ENCODE measurements around the gene UAP1L1.

The UAP1L1 gene

DNA sequence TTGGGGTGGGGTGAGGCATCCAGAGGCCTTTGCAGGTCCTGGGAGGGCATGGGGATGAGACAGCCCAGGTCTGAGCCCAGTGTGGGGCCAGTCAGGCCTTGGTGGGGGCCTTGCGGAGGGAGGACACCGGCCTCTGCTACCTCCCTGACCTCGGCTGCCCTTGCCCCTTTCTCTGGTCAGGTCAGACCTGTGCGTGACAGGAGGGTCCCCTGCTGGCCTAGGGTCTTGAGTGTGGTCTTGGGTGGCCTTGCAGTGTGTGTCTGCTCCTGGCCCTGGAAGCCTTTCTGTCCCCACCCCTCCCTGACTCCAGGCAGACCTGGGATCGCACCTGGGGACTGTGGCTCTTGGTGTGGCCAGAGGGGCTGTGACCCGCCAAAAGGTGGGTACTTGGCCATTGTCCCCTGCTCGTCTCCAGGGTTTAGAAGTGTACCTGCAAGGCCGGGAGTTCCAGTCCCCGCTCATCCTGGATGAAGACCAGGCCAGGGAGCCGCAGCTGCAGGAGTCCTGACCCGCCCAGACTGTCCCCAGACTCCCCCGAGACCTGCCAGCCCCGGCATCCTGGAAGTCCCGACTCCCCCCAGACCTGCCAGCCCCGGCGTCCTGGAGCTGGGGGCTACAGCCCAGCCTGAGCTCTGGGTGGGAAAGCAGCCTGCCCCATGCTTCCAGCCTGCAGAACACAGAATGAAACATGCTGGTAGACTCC, 5.1 kb downstream of the UAP1L1 start:
- Histone ChIP-seq H3K27ac (ENCODE audit: low read length) (no peak overlapping the region), H2AFZ (ENCODE audit: low read length) (no peak overlapping the region), H4K20me1 (ENCODE audit: insufficient read depth, low read length) (no peaks in the 10 kb centered on the region), H3K36me3 (replicated peaks; ENCODE audit: insufficient read depth, low read length) (peaks cover 3% of the 10 kb centered on the region; the same call in 1 of the 2 replicates), H3K9me3 (replicated peaks; ENCODE audit: insufficient read depth, low read length) (no peaks in the 10 kb centered on the region), H3F3A (ENCODE audit: insufficient read depth, low read length) (peaks cover 6% of the 10 kb centered on the region; the same call in 1 of the 2 replicates), H3K4me3 (ENCODE audit: low read length) (no peak overlapping the region), H3K9me2 (replicated peaks; ENCODE audit: insufficient read depth, low read length) (no peaks in the 10 kb centered on the region), H3K4me1 (ENCODE audit: low read length) (peaks cover 7% of the 10 kb centered on the region), H3K4me2 (ENCODE audit: low read depth, low read length) (no peak overlapping the region), H3K27me3 (replicated peaks; ENCODE audit: insufficient read depth, low read length) (no peaks in the 10 kb centered on the region), H3K9ac (ENCODE audit: low read length) (no peak overlapping the region), H3K79me2 (ENCODE audit: low read length) (peaks cover 24% of the 10 kb centered on the region)
- DNase-seq: no peak
- no peak for TF ChIP-seq EZH2 (optimal IDR thresholded peaks at IDR 0.05; ENCODE audit: low read depth, low read length)
- no peak for TF ChIP-seq EZH2phosphoT487 (IDR thresholded peaks at IDR 0.05; ENCODE audit: low read length)
- TF ChIP-seq, protein P1, sequence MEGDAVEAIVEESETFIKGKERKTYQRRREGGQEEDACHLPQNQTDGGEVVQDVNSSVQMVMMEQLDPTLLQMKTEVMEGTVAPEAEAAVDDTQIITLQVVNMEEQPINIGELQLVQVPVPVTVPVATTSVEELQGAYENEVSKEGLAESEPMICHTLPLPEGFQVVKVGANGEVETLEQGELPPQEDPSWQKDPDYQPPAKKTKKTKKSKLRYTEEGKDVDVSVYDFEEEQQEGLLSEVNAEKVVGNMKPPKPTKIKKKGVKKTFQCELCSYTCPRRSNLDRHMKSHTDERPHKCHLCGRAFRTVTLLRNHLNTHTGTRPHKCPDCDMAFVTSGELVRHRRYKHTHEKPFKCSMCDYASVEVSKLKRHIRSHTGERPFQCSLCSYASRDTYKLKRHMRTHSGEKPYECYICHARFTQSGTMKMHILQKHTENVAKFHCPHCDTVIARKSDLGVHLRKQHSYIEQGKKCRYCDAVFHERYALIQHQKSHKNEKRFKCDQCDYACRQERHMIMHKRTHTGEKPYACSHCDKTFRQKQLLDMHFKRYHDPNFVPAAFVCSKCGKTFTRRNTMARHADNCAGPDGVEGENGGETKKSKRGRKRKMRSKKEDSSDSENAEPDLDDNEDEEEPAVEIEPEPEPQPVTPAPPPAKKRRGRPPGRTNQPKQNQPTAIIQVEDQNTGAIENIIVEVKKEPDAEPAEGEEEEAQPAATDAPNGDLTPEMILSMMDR (IDR thresholded peaks at IDR 0.05; ENCODE audit: low read length): no peak

DNA sequence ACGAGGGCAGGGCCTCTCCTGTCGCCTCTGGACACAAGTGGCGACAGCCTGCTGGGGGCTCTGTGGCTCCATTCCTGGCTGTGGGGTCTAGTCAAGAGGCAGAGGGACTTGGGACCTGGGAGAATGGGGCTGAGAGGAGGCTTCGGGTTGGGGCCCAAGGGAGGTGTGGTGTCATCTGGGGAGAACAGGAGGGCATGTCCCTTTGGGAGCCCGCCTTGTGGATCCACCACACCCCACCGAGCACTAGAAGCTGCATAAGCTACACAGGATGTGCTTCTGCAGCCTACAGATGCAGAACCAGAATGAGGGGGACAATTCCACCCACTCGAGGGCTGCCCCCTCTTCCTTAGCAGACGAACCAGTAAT, 5.6 kb downstream of the UAP1L1 start:
- TF ChIP-seq EZH2phosphoT487 (IDR thresholded peaks at IDR 0.05; ENCODE audit: low read length) (no peak), EZH2 (optimal IDR thresholded peaks at IDR 0.05; ENCODE audit: low read depth, low read length) (no peak)
- TF ChIP-seq, protein P1 (IDR thresholded peaks at IDR 0.05; ENCODE audit: low read length): no peak
- Histone ChIP-seq H3K27me3 (replicated peaks; ENCODE audit: insufficient read depth, low read length) (no peaks in the 10 kb centered on the region), H3K9me3 (replicated peaks; ENCODE audit: insufficient read depth, low read length) (no peaks in the 10 kb centered on the region), H2AFZ (ENCODE audit: low read length) (no peak overlapping the region), H3K27ac (ENCODE audit: low read length) (no peak overlapping the region), H3K9me2 (replicated peaks; ENCODE audit: insufficient read depth, low read length) (no peaks in the 10 kb centered on the region), H3K79me2 (ENCODE audit: low read length) (peaks cover 24% of the 10 kb centered on the region), H3K36me3 (replicated peaks; ENCODE audit: insufficient read depth, low read length) (peaks cover 3% of the 10 kb centered on the region; the same call in 1 of the 2 replicates), H3F3A (ENCODE audit: insufficient read depth, low read length) (peaks cover 6% of the 10 kb centered on the region; the same call in 1 of the 2 replicates), H3K4me1 (ENCODE audit: low read length) (peaks cover 11% of the 10 kb centered on the region), H3K4me3 (ENCODE audit: low read length) (no peak overlapping the region), H3K9ac (ENCODE audit: low read length) (no peak overlapping the region), H3K4me2 (ENCODE audit: low read depth, low read length) (no peak overlapping the region), H4K20me1 (ENCODE audit: insufficient read depth, low read length) (no peaks in the 10 kb centered on the region)
- no peak for DNase-seq

DNA sequence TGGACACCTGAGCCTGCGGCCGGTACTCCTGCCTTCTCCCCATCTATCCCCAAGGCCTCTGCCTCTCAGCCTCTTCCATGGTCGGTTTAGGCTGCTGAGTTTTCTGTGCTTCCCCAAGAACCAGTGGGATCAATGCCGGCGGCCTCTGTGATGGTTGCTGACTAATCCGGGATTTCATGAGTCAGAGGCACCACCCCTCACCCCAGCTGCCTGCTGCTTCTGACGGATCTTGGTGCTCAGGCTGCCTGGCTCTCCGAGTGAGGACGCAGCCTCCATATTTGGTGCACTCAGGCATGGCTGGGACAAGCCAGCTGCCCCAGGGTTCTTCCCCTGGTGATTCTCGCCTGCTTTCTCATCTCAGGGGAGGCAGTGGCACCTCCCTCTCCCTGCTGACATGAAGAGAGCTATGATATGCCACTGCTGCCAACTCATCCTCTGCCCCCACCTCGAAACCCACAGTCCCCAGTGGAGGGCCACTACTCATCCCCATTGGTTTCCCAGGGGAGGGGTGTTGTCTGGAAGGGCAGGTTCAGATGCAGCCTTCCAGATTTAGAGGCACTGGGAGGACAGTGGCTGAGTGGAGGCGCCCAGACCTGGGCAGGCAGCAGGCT, 6.2 kb downstream of the UAP1L1 start:
- no peaks in the 10 kb centered on the region for H4K20me1 ChIP-seq (ENCODE audit: insufficient read depth, low read length)

More for the DNA sequence above, 6.2 kb downstream of the UAP1L1 start:
- Histone ChIP-seq H3K9ac (ENCODE audit: low read length) (no peak overlapping the region), H2AFZ (ENCODE audit: low read length) (no peak overlapping the region), H3F3A (ENCODE audit: insufficient read depth, low read length) (peaks cover 6% of the 10 kb centered on the region; the same call in 1 of the 2 replicates), H3K4me1 (ENCODE audit: low read length) (peaks cover 12% of the 10 kb centered on the region), H3K4me3 (ENCODE audit: low read length) (no peak overlapping the region), H3K9me3 (replicated peaks; ENCODE audit: insufficient read depth, low read length) (no peaks in the 10 kb centered on the region), H3K9me2 (replicated peaks; ENCODE audit: insufficient read depth, low read length) (no peaks in the 10 kb centered on the region), H3K27ac (ENCODE audit: low read length) (no peak overlapping the region), H3K4me2 (ENCODE audit: low read depth, low read length) (no peak overlapping the region), H3K27me3 (replicated peaks; ENCODE audit: insufficient read depth, low read length) (no peaks in the 10 kb centered on the region), H3K79me2 (ENCODE audit: low read length) (peaks cover 18% of the 10 kb centered on the region), H3K36me3 (replicated peaks; ENCODE audit: insufficient read depth, low read length) (peaks cover 3% of the 10 kb centered on the region; the same call in 1 of the 2 replicates)
- no peak for DNase-seq
- no peak for TF ChIP-seq EZH2 (optimal IDR thresholded peaks at IDR 0.05; ENCODE audit: low read depth, low read length)
- TF ChIP-seq, protein P1 (IDR thresholded peaks at IDR 0.05; ENCODE audit: low read length): no peak
